H9 (cell line): ENCODE data around the gene ARSG. TPM values are rescaled to one million over a fixed set of nuclear protein-coding genes. Genes with fewer than 3 reads are reported as not detected.

Experiments used
- DNase-seq: peaks from one replicate; pipeline ENCODE4 v3.0.0-alpha.2; 2017
- H2AFZ ChIP-seq: one replicate; pipeline ENCODE4 v1.6.1; 2013; ENCODE audit warnings: mild to moderate bottlenecking, low read length, control low read depth, moderate library complexity
- H2AK5ac ChIP-seq: 2 replicates; pipeline ENCODE4 v1.6.1; 2013; ENCODE audit warnings: low read length, control low read depth, mixed read lengths; ENCODE audit not compliant: insufficient read length
- H2BK120ac ChIP-seq: one replicate; pipeline ENCODE4 v1.6.1; 2013; ENCODE audit warnings: low read depth, mild to moderate bottlenecking, low read length, control low read depth, inconsistent platforms; ENCODE audit not compliant: poor library complexity, severe bottlenecking
- H2BK12ac ChIP-seq: 2 replicates; pipeline ENCODE4 v1.6.1; 2013; ENCODE audit warnings: low read length, control low read depth, mixed read lengths, low read depth; ENCODE audit not compliant: insufficient read length
- H2BK15ac ChIP-seq: 2 replicates; pipeline ENCODE4 v1.6.1; 2013; ENCODE audit warnings: low read depth, low read length, control low read depth
- H2BK20ac ChIP-seq: one replicate; pipeline ENCODE4 v1.6.1; 2013; ENCODE audit warnings: low read depth, mild to moderate bottlenecking, low read length, control low read depth, inconsistent platforms; ENCODE audit not compliant: poor library complexity, severe bottlenecking
- H2BK5ac ChIP-seq: 2 replicates; pipeline ENCODE4 v1.6.1; 2013; ENCODE audit warnings: low read length, control low read depth, mixed read lengths; ENCODE audit not compliant: insufficient read length
- H3K14ac ChIP-seq: 2 replicates; pipeline ENCODE4 v1.6.1; 2013; ENCODE audit warnings: low read length, control low read depth; ENCODE audit not compliant: insufficient read depth
- H3K18ac ChIP-seq: 2 replicates; pipeline ENCODE4 v1.6.1; 2013; ENCODE audit warnings: low read depth, mild to moderate bottlenecking, mixed read lengths, low read length, control low read depth; ENCODE audit not compliant: insufficient read length
- H3K23ac ChIP-seq: 2 replicates; pipeline ENCODE4 v1.6.1; 2013; ENCODE audit warnings: low read length, control low read depth, mixed read lengths, low read depth; ENCODE audit not compliant: insufficient read length
- H3K23me2 ChIP-seq: 2 replicates; pipeline ENCODE4 v1.6.1; 2013; ENCODE audit warnings: low read depth, mild to moderate bottlenecking, mixed read lengths, low read length, control low read depth; ENCODE audit not compliant: insufficient read length, poor library complexity, severe bottlenecking
- H3K27ac ChIP-seq: 2 replicates; pipeline ENCODE4 v1.5.1; 2013; ENCODE audit warnings: low read length, control low read depth, mixed read lengths, low read depth; ENCODE audit not compliant: insufficient read length
- H3K27me3 ChIP-seq: 2 replicates; pipeline ENCODE4 v1.6.1; 2013; ENCODE audit warnings: low read length, control low read depth, inconsistent platforms; ENCODE audit not compliant: insufficient read depth
- H3K4ac ChIP-seq: 2 replicates; pipeline ENCODE4 v1.6.1; 2013; ENCODE audit warnings: low read depth, mild to moderate bottlenecking, control low read depth, inconsistent platforms, low read length, moderate library complexity
- H3K4me1 ChIP-seq: 2 replicates; pipeline ENCODE4 v1.6.1; 2013; ENCODE audit warnings: low read length, control low read depth, inconsistent platforms; ENCODE audit not compliant: insufficient read depth
- H3K4me2 ChIP-seq: 2 replicates; pipeline ENCODE4 v1.6.1; 2013; ENCODE audit warnings: low read length, control low read depth, mixed read lengths; ENCODE audit not compliant: insufficient read length, insufficient read depth
- H3K56ac ChIP-seq: 2 replicates; pipeline ENCODE4 v1.6.1; 2013; ENCODE audit warnings: low read depth, mild to moderate bottlenecking, mixed read lengths, low read length, control low read depth; ENCODE audit not compliant: insufficient read length
- H3K79me1 ChIP-seq: 2 replicates; pipeline ENCODE4 v1.6.1; 2013; ENCODE audit warnings: low read depth, mild to moderate bottlenecking, moderate library complexity, low read length, control low read depth, inconsistent platforms; ENCODE audit not compliant: insufficient read depth, poor library complexity, severe bottlenecking
- H3K79me2 ChIP-seq: 2 replicates; pipeline ENCODE4 v1.6.1; 2013; ENCODE audit warnings: low read length, control low read depth, inconsistent platforms; ENCODE audit not compliant: insufficient read depth
- H3K9ac ChIP-seq: 2 replicates; pipeline ENCODE4 v1.6.1; 2013; ENCODE audit warnings: low read length, control low read depth, mixed read lengths; ENCODE audit not compliant: insufficient read length; ENCODE audit errors: extremely low read depth
- H3K9me3 ChIP-seq: one replicate; pipeline ENCODE4 v1.6.1; 2013; ENCODE audit warnings: low read depth, low read length, inconsistent platforms; ENCODE audit not compliant: control insufficient read depth
- H3T11ph ChIP-seq: one replicate; pipeline ENCODE4 v1.6.1; 2013; ENCODE audit warnings: mild to moderate bottlenecking, low read length, control low read depth, inconsistent platforms
- H4K20me1 ChIP-seq: one replicate; pipeline ENCODE4 v1.6.1; 2013; ENCODE audit not compliant: control insufficient read depth, insufficient read length, insufficient read depth
- H4K5ac ChIP-seq: 2 replicates; pipeline ENCODE4 v1.6.1; 2013; ENCODE audit warnings: low read depth, mild to moderate bottlenecking, mixed read lengths, low read length, control low read depth; ENCODE audit not compliant: insufficient read length
- H4K8ac ChIP-seq: replicated peaks from 2 replicates; pipeline ENCODE4 v1.6.1; 2013; ENCODE audit warnings: low read length, control low read depth, mixed read lengths, low read depth; ENCODE audit not compliant: insufficient read length
- H4K91ac ChIP-seq: 2 replicates; pipeline ENCODE4 v1.6.1; 2013; ENCODE audit warnings: low read depth, mild to moderate bottlenecking, moderate library complexity, mixed read lengths, low read length, control low read depth; ENCODE audit not compliant: insufficient read length
- H3K27ac Mint-ChIP-seq, 3 experiments: 2 replicates in 2 of 3; 3 replicates in 1 of 3; pipeline ENCODE4 v1.8.0; 2020 to 2021; ENCODE audit warnings: mixed read lengths in 3 of 3, mild to moderate bottlenecking in 1 of 3, moderate library complexity in 1 of 3
- H3K27me3 Mint-ChIP-seq: 2 replicates; pipeline ENCODE4 v1.8.0; 2021; ENCODE audit warnings: low read depth, mild to moderate bottlenecking, moderate library complexity, mixed read lengths
- H3K36me3 Mint-ChIP-seq, 3 experiments: 2 replicates in 2 of 3; 3 replicates in 1 of 3; pipeline ENCODE4 v1.8.0; 2020 to 2021; ENCODE audit warnings: low read depth in 3 of 3, mixed read lengths in 3 of 3; ENCODE audit not compliant: insufficient read depth in 1 of 3
- H3K4me1 Mint-ChIP-seq, 2 experiments: 2 replicates each; pipeline ENCODE4 v1.8.0; 2020; ENCODE audit warnings: mixed read lengths in 2 of 2
- H3K4me3 Mint-ChIP-seq, 2 experiments: 2 replicates in 1 of 2; 3 replicates in 1 of 2; pipeline ENCODE4 v1.8.0; 2020 to 2021; ENCODE audit warnings: mild to moderate bottlenecking in 2 of 2, mixed read lengths in 2 of 2, moderate library complexity in 1 of 2
- H3K9me3 Mint-ChIP-seq, 2 experiments: 2 replicates in 1 of 2; 3 replicates in 1 of 2; pipeline ENCODE4 v1.8.0; 2020; ENCODE audit warnings: mild to moderate bottlenecking in 2 of 2, mixed read lengths in 2 of 2, moderate library complexity in 1 of 2
- WGBS: extraction: QIAGEN DNeasy Blood & Tissue Kit; methylation state at CpG from one replicate; pipeline ENCODE4 v1.1.7; 2013; ENCODE audit warnings: missing lambda C conversion rate, low lambda C conversion rate, mixed read lengths; ENCODE audit not compliant: insufficient read length; ENCODE audit errors: extremely low coverage; 5-methylcytosine and 5-hydroxymethylcytosine counted together
- total RNA-seq: library from RNA; stranded (reverse); gene quantifications from 2 replicates; pipeline ENCODE4 v1.2.1, GENCODE V29; 2021
- TF ChIP-seq, protein P1 (sequence below): fragments of 200-600 bp; sonication (generic); conservative IDR thresholded peaks from 3 replicates; pipeline ENCODE4 v1.8.0; 2021; ENCODE audit warnings: antibody characterized with exemption, mild to moderate bottlenecking

The ARSG gene
- total RNA-seq, 1 experiment from 2014 or later = 3.6 TPM

DNA sequence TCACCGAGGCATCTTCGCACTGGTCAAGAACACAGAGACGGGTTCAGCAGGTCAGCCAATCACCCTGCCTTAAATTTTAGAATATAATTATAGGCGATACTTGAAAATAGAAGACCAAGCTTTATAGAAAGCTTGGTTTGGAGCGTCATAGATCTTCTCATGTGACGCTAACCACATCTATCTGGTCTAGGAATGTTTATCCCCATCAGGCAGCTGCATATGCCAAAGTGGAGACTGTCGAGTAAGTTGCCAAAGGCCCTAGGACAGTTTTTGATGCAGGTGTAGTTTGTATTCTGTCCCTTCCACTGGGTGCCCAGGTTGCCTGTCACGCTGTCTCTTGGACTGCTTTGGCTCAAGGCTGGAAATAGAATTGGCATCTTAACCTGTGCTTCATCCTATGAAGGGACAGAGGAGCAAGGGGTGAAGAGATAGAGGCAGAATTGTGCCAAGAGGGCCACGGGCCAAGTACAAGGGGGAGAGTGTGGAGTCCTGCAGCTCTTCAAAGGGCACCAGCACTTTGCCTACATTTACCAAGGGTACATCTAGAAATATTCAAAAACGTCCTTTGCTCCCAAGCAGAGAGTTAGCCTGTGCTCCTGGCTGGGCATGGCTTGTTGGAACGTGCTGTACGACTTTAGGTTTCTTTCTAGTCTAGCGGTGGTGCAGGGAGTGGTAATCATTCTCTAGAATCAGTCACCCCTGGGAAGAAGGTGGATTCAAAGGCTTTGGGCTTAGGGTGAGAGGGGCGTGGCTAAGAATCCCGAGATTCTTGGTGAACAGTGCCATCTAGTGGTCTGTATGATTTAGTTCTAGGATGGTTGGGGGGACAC is 171.3 kb downstream of the ARSG start:
- Histone ChIP-seq H3K79me2 (no peaks in the 10 kb centered on the region), H3K9me3 (no peaks in the 10 kb centered on the region)

More for the DNA sequence above, 171.3 kb downstream of the ARSG start:
- peaks cover 28 to 30% of the 10 kb centered on the region in 2 experiments for H3K4me1 Mint-ChIP-seq
- peak overlapping the region; percentile 41 for H2BK12ac ChIP-seq
- H3K9me3 Mint-ChIP-seq = no peaks in the 10 kb centered on the region
- no peak overlapping the region for H4K91ac ChIP-seq
- H4K8ac ChIP-seq = no peak overlapping the region
- H3K27ac ChIP-seq = no peak overlapping the region
- H3K36me3 Mint-ChIP-seq = no peaks in the 10 kb centered on the region
- H3K4me3 Mint-ChIP-seq = peak overlapping the region in 1 of 2 experiments; percentile 53; a peak in 1 of 5 replicates
- H3K4me1 ChIP-seq = peaks cover 9% of the 10 kb centered on the region; the same call in 1 of the 2 replicates
- no peak overlapping the region for H2BK5ac ChIP-seq
- H2BK15ac ChIP-seq = no peak overlapping the region
- H3K56ac ChIP-seq = no peak overlapping the region
- no peak overlapping the region for H4K5ac ChIP-seq
- H3K23ac ChIP-seq = no peak overlapping the region
- H3K4me2 ChIP-seq = peak overlapping the region; percentile 56
- no peaks in the 10 kb centered on the region for H3K27me3 ChIP-seq
- H4K20me1 ChIP-seq = no peaks in the 10 kb centered on the region
- H3K27me3 Mint-ChIP-seq = peaks cover 3% of the 10 kb centered on the region; the same call in 1 of the 2 replicates
- H2BK20ac ChIP-seq = no peak overlapping the region
- no peak overlapping the region for H3K4ac ChIP-seq
- peak overlapping the region; percentile 90 for H2AFZ ChIP-seq
- no peak overlapping the region for H2AK5ac ChIP-seq
- no peak overlapping the region for H3K18ac ChIP-seq
- H3T11ph ChIP-seq = no peak overlapping the region
- TF ChIP-seq, protein P1, sequence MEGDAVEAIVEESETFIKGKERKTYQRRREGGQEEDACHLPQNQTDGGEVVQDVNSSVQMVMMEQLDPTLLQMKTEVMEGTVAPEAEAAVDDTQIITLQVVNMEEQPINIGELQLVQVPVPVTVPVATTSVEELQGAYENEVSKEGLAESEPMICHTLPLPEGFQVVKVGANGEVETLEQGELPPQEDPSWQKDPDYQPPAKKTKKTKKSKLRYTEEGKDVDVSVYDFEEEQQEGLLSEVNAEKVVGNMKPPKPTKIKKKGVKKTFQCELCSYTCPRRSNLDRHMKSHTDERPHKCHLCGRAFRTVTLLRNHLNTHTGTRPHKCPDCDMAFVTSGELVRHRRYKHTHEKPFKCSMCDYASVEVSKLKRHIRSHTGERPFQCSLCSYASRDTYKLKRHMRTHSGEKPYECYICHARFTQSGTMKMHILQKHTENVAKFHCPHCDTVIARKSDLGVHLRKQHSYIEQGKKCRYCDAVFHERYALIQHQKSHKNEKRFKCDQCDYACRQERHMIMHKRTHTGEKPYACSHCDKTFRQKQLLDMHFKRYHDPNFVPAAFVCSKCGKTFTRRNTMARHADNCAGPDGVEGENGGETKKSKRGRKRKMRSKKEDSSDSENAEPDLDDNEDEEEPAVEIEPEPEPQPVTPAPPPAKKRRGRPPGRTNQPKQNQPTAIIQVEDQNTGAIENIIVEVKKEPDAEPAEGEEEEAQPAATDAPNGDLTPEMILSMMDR = peak; percentile 79
- H3K23me2 ChIP-seq = peaks cover 3% of the 10 kb centered on the region
- peak; percentile 84 for DNase-seq
- H3K14ac ChIP-seq = no peak overlapping the region
- no peak overlapping the region for H3K9ac ChIP-seq
- WGBS = no CpG with 5 or more reads among the region's 15 CpGs
- H3K27ac Mint-ChIP-seq = peak overlapping the region in 2 of 3 experiments; percentile 41 to 80; a peak in 2 of 7 replicates
- H2BK120ac ChIP-seq = no peak overlapping the region
- H3K79me1 ChIP-seq = no peaks in the 10 kb centered on the region
